Sigmoid colon (tissue), 4 donors: ENCODE results near the gene CEP68.

Experiments
- POLR2A ChIP-seq, 2 donors: fragments of 450-650 bp; IDR thresholded peaks; one replicate each; pipeline ENCODE4 v1.6.1; 2016; ENCODE audit warnings: antibody characterized with exemption in 2 of 2, mild to moderate bottlenecking in 2 of 2, moderate library complexity in 2 of 2
- POLR2AphosphoS5 ChIP-seq, 4 donors: sonication (generic); formaldehyde crosslinking; IDR thresholded peaks; one replicate each; pipeline ENCODE4 v1.6.1; 2017; ENCODE audit warnings: antibody characterized with exemption in 4 of 4
- TF ChIP-seq, protein P1 (sequence below), 4 experiments: fragments of 450-650 bp in 3 of 4; fragments of 200-600 bp in 1 of 4; IDR thresholded peaks; one replicate each; pipeline ENCODE4 v1.5.1; 2016 to 2019; ENCODE audit warnings: antibody characterized with exemption in 4 of 4, mild to moderate bottlenecking in 3 of 4, moderate library complexity in 2 of 4

DNA sequence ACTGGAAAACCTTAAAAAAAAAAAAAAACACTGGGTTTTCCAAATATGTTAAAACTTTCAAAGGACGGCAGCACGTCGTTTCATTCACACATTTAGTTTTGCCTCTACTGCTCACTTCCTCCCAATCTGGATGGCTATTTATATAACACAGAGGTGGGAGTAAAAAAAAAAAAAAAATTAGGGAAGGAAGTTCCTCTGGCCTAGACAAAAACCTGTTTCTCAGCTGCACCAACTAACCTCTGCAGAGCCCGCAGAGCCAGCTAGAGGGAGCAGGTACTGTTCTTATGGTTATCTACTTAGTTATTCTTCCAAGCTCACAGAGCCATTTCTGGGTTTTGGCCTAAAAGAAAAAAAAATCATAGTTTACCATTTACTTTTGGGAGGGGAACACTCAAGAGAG lies 38.9 kb upstream of the CEP68 start:
- no peak for TF ChIP-seq POLR2AphosphoS5 (IDR thresholded peaks at IDR 0.05)
- TF ChIP-seq POLR2A (IDR thresholded peaks at IDR 0.05), result no peak
- TF ChIP-seq, protein P1, sequence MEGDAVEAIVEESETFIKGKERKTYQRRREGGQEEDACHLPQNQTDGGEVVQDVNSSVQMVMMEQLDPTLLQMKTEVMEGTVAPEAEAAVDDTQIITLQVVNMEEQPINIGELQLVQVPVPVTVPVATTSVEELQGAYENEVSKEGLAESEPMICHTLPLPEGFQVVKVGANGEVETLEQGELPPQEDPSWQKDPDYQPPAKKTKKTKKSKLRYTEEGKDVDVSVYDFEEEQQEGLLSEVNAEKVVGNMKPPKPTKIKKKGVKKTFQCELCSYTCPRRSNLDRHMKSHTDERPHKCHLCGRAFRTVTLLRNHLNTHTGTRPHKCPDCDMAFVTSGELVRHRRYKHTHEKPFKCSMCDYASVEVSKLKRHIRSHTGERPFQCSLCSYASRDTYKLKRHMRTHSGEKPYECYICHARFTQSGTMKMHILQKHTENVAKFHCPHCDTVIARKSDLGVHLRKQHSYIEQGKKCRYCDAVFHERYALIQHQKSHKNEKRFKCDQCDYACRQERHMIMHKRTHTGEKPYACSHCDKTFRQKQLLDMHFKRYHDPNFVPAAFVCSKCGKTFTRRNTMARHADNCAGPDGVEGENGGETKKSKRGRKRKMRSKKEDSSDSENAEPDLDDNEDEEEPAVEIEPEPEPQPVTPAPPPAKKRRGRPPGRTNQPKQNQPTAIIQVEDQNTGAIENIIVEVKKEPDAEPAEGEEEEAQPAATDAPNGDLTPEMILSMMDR (IDR thresholded peaks at IDR 0.05), result no peak
